K562 (cell line): ENCODE measurements around the gene HSPB6. TPM values are rescaled to one million over a fixed set of nuclear protein-coding genes. Genes with fewer than 3 reads are reported as not detected.
A peak's percentile ranks its signal among the peaks of the same experiment; 100 is the strongest.

Experiments used
- ASH1L ChIP-seq: fragments of 450-650 bp; IDR thresholded peaks from 2 replicates; pipeline ENCODE4 v1.6.1; 2018; ENCODE audit warnings: borderline replicate concordance, mild to moderate bottlenecking, low read depth; ENCODE audit not compliant: partially characterized antibody
- BCL6 ChIP-seq: fragments of 250-450 bp; sonication (Bioruptor Pico); IDR thresholded peaks from 2 replicates; pipeline ENCODE4 v1.4.0; 2020
- BRCA1 ChIP-seq, 2 experiments: fragments of 450-650 bp in 1 of 2; sonication (generic) in 1 of 2; formaldehyde crosslinking in 1 of 2; IDR thresholded peaks; 2 replicates each; pipeline versions ENCODE4 v1.5.0 to v1.6.1; 2017 to 2020; ENCODE audit warnings: mild to moderate bottlenecking in 1 of 2, missing genetic modification reagents in 1 of 2
- BRD4 ChIP-seq: fragments of 200-600 bp; sonication (generic); IDR thresholded peaks from 2 replicates; pipeline ENCODE4 v1.6.1; 2017; ENCODE audit warnings: inconsistent platforms
- DIDO1 ChIP-seq: fragments of 450-650 bp; IDR thresholded peaks from 2 replicates; pipeline ENCODE4 v1.6.1; 2016; ENCODE audit warnings: low read depth, missing biosample characterization, missing genetic modification characterization
- ESRRB ChIP-seq: fragments of 250-450 bp; sonication (Bioruptor Pico); IDR thresholded peaks from 2 replicates; pipeline ENCODE4 v1.5.0; 2020; ENCODE audit warnings: mild to moderate bottlenecking, moderate library complexity, borderline replicate concordance
- GATAD2A ChIP-seq: fragments of 450-650 bp; IDR thresholded peaks from 2 replicates; pipeline ENCODE4 v1.6.1; 2017
- HNRNPL ChIP-seq: fragments of 200-400 bp; formaldehyde crosslinking; IDR thresholded peaks from 2 replicates; pipeline ENCODE4 v1.6.1; 2017; ENCODE audit warnings: low read depth, mild to moderate bottlenecking, low read length
- HNRNPUL1 ChIP-seq: fragments of 200-400 bp; formaldehyde crosslinking; IDR thresholded peaks from 2 replicates; pipeline ENCODE4 v1.6.1; 2017; ENCODE audit warnings: low read length
- KDM2B ChIP-seq: fragments of 250-450 bp; sonication (Bioruptor Pico); IDR thresholded peaks from 2 replicates; pipeline ENCODE4 v1.8.0; 2021; ENCODE audit warnings: mild to moderate bottlenecking, moderate library complexity
- KLF10 ChIP-seq: fragments of 250-450 bp; sonication (Bioruptor Pico); IDR thresholded peaks from 2 replicates; pipeline ENCODE4 v1.6.1; 2021; ENCODE audit warnings: matching md5 sums
- KLF16 ChIP-seq: IDR thresholded peaks from 2 replicates; pipeline ENCODE4 v1.6.1; 2016; ENCODE audit warnings: antibody characterized with exemption
- MCM7 ChIP-seq, 2 experiments: fragments of 450-650 bp; IDR thresholded peaks; 2 replicates each; pipeline ENCODE4 v1.6.1; 2016 to 2018
- SMARCB1 ChIP-seq: IDR thresholded peaks from 2 replicates; pipeline ENCODE4 v1.6.1; 2011; ENCODE audit warnings: improper control_type of control experiment, low read depth; ENCODE audit not compliant: insufficient read length
- SRSF7 ChIP-seq: fragments of 200-400 bp; formaldehyde crosslinking; optimal IDR thresholded peaks from 2 replicates; pipeline ENCODE3; 2017; ENCODE audit warnings: mild to moderate bottlenecking, low read depth, low read length
- STAT5B ChIP-seq: fragments of 250-450 bp; sonication (Bioruptor Pico); IDR thresholded peaks from 2 replicates; pipeline ENCODE4 v1.8.0; 2021; ENCODE audit warnings: mild to moderate bottlenecking, inconsistent platforms
- TAF7 ChIP-seq: fragments of 450-650 bp; IDR thresholded peaks from 2 replicates; pipeline ENCODE4 v1.6.1; 2016; ENCODE audit warnings: missing genetic modification characterization, missing compliant biosample characterization
- ZKSCAN1 ChIP-seq: fragments of 150-350 bp; IDR thresholded peaks from 2 replicates; pipeline ENCODE4 v1.6.1; 2016; ENCODE audit warnings: low read depth, low read length
- ZNF324 ChIP-seq: fragments of 250-450 bp; sonication (Bioruptor Pico); IDR thresholded peaks from 2 replicates; pipeline ENCODE4 v1.4.0; 2020; ENCODE audit warnings: mild to moderate bottlenecking
- polyA plus RNA-seq, 8 experiments: library from polyadenylated mRNA; depleted of rRNA in 4 of 8; stranded (reverse) in 5 of 8; unstranded in 3 of 8; fragments of >200 nt; fragmentation: Nextera tagmentation in 2 of 8; fragmentation: Illumina TruSeq in 1 of 8; extraction: Ambion mirVana in 2 of 8; extraction: Trizol in 1 of 8; gene quantifications; 2 replicates each; pipeline versions ENCODE4 v1.2.1 to v1.2.3, GENCODE V29; 2011 to 2014; ENCODE audit warnings: inconsistent platforms in 1 of 8, missing spikeins in 1 of 8
- total RNA-seq, 7 experiments: library from RNA; depleted of rRNA in 6 of 7; stranded (reverse); fragments of >200 nt in 6 of 7; fragmentation: Illumina TruSeq in 2 of 7; extraction: Trizol in 2 of 7; gene quantifications; 2 replicates each; pipeline versions ENCODE4 v1.2.1 to v1.2.3, GENCODE V29; 2011 to 2021; ENCODE audit warnings: low replicate concordance in 1 of 7
- TF ChIP-seq, protein P1 (sequence below), 2 experiments: fragments of 450-650 bp in 1 of 2; sonication (generic) in 1 of 2; formaldehyde crosslinking; conservative IDR thresholded peaks; 2 replicates each; pipeline versions ENCODE4 v1.4.0 to v1.8.1; 2020 to 2022; ENCODE audit warnings: mild to moderate bottlenecking in 1 of 2, missing genetic modification reagents in 1 of 2
- TF ChIP-seq, protein P2 (sequence below): fragments of 450-650 bp; IDR thresholded peaks from 2 replicates; pipeline ENCODE4 v1.6.1; 2016; ENCODE audit warnings: low read depth
- TF ChIP-seq, protein P3 (sequence below): fragments of 250-450 bp; sonication (Bioruptor Pico); IDR thresholded peaks from 2 replicates; pipeline ENCODE4 v1.9.0; 2021; ENCODE audit warnings: mild to moderate bottlenecking

HSPB6 gene
- total and polyA plus RNA-seq, 9 of the 15 experiments (the other 6 are each of a cell fraction or from before 2014, with no cell fraction given): 0.55 TPM; not detected in 8

DNA sequence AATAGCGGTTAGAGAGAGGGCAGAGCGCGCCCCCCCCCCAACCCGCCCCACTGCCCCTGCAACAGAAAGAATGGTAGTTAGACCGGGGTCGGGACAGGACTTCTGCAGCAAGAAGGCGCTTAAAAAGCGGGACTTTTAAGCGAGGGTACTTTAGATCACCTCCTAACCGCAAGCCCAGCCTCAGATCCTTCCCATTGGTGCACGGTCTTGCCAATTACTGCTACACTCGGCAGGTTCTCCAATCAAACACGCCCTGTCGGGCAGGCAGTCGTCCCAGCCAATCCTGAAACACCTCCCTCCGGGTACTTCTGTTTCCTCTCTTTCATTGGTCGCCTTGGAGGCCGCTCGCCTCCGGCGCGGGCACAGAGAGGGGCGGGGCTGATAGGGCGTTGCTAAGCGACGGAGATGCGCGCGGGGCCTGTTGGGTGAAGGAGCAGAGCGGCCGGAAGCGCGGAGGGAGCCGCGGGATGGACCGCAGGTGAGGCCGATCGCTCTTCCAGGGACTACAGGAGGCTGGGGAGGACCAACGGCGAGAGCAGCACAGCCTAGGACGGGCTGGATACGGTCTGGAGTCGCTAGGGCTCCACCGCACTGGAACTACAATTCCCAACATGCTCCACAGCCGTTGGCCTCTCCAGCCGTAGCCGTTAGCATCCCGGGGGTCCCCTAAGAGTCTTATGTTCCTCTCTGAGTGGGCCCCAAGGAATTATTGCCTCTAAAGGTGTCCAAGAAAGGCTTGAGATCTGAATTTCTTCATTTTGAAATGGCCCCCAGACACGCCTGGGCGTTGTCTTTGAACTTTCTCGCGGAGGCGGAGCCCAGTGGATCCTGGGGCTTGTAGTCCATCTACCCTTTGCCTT, 1.1 kb upstream of the HSPB6 start, which contains the start of gene PROSER3 (continued):
- TF ChIP-seq DIDO1: no peak
- TF ChIP-seq HNRNPUL1: no peak
- TF ChIP-seq BRCA1 (IDR thresholded peaks at IDR 0.05): no peak
- TF ChIP-seq BRCA1 (CRISPR knock-in tag; IDR thresholded peaks at IDR 0.05): no peak
- no peak for TF ChIP-seq STAT5B (CRISPR knock-in tag)
- TF ChIP-seq ESRRB (CRISPR knock-in tag): no peak
- TF ChIP-seq GATAD2A: no peak
- no peak for TF ChIP-seq KDM2B (CRISPR knock-in tag)
- TF ChIP-seq SMARCB1: no peak
- TF ChIP-seq, protein P1, sequence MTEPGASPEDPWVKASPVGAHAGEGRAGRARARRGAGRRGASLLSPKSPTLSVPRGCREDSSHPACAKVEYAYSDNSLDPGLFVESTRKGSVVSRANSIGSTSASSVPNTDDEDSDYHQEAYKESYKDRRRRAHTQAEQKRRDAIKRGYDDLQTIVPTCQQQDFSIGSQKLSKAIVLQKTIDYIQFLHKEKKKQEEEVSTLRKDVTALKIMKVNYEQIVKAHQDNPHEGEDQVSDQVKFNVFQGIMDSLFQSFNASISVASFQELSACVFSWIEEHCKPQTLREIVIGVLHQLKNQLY (CRISPR knock-in tag; conservative IDR thresholded peaks at IDR 0.05): no peak; a peak in 1 of 4 replicates
- no peak for TF ChIP-seq ZNF324 (CRISPR knock-in tag)
- TF ChIP-seq MCM7 (IDR thresholded peaks at IDR 0.05): no peak
- TF ChIP-seq HNRNPL: no peak
- TF ChIP-seq, protein P2, sequence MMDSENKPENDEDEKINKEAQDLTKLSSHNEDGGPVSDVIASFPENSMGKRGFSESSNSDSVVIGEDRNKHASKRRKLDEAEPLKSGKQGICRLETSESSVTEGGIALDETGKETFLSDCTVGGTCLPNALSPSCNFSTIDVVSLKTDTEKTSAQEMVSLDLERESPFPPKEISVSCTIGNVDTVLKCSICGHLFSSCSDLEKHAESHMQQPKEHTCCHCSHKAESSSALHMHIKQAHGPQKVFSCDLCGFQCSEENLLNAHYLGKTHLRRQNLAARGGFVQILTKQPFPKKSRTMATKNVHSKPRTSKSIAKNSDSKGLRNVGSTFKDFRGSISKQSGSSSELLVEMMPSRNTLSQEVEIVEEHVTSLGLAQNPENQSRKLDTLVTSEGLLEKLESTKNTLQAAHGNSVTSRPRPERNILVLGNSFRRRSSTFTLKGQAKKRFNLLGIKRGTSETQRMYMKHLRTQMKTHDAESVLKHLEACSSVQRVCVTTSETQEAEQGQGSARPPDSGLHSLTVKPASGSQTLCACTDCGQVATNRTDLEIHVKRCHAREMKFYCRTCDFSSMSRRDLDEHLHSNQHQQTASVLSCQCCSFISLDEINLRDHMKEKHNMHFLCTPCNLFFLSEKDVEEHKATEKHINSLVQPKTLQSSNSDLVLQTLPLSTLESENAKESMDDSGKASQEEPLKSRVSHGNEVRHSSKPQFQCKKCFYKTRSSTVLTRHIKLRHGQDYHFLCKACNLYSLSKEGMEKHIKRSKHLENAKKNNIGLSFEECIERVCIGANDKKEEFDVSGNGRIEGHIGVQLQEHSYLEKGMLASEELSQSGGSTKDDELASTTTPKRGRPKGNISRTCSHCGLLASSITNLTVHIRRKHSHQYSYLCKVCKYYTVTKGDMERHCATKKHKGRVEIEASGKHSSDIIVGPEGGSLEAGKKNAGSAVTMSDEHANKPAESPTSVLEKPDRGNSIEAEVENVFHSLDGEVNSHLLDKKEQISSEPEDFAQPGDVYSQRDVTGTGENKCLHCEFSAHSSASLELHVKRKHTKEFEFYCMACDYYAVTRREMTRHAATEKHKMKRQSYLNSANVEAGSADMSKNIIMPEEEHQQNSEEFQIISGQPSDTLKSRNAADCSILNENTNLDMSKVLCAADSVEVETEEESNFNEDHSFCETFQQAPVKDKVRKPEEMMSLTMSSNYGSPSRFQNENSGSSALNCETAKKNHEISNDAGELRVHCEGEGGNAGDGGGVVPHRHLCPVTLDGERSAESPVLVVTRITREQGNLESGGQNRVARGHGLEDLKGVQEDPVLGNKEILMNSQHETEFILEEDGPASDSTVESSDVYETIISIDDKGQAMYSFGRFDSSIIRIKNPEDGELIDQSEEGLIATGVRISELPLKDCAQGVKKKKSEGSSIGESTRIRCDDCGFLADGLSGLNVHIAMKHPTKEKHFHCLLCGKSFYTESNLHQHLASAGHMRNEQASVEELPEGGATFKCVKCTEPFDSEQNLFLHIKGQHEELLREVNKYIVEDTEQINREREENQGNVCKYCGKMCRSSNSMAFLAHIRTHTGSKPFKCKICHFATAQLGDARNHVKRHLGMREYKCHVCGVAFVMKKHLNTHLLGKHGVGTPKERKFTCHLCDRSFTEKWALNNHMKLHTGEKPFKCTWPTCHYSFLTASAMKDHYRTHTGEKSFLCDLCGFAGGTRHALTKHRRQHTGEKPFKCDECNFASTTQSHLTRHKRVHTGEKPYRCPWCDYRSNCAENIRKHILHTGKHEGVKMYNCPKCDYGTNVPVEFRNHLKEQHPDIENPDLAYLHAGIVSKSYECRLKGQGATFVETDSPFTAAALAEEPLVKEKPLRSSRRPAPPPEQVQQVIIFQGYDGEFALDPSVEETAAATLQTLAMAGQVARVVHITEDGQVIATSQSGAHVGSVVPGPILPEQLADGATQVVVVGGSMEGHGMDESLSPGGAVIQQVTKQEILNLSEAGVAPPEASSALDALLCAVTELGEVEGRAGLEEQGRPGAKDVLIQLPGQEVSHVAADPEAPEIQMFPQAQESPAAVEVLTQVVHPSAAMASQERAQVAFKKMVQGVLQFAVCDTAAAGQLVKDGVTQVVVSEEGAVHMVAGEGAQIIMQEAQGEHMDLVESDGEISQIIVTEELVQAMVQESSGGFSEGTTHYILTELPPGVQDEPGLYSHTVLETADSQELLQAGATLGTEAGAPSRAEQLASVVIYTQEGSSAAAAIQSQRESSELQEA: no peak
- TF ChIP-seq, protein P3, sequence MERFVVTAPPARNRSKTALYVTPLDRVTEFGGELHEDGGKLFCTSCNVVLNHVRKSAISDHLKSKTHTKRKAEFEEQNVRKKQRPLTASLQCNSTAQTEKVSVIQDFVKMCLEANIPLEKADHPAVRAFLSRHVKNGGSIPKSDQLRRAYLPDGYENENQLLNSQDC (CRISPR knock-in tag): no peak
- TF ChIP-seq KLF10 (CRISPR knock-in tag): no peak
- TF ChIP-seq SRSF7: no peak
- TF ChIP-seq TAF7 (tag): no peak
- no peak for TF ChIP-seq KLF16
- peak; percentile 100 for TF ChIP-seq ASH1L
- 0 out of 2 replicates have a peak, but pooled peaks have one; percentile 53 for TF ChIP-seq BRD4
- TF ChIP-seq BCL6 (CRISPR knock-in tag): peak; percentile 48; the same call in 1 of the 2 replicates
- TF ChIP-seq ZKSCAN1: no peak
